Endothelial cell (in vitro differentiated cells): ENCODE data around the gene DPP10. TPM values are rescaled to one million over a fixed set of nuclear protein-coding genes. Genes with fewer than 3 reads are reported as not detected.
"Not testable (repeated sequence)": the region's sequence is repeated elsewhere in the genome, so short reads cannot be mapped to it uniquely, and the experiment has no call there.

Experiments
- DNase-seq: peaks from one replicate; pipeline ENCODE4 v3.0.0; 2021; ENCODE audit warnings: low spot score
- H3K27ac Mint-ChIP-seq: one replicate; pipeline ENCODE4 v1.8.0; 2021; ENCODE audit warnings: mixed read lengths, inconsistent platforms; ENCODE audit not compliant: unreplicated experiment
- H3K27me3 Mint-ChIP-seq: one replicate; pipeline ENCODE4 v1.8.0; 2021; ENCODE audit warnings: mild to moderate bottlenecking, moderate library complexity, mixed read lengths, inconsistent platforms; ENCODE audit not compliant: unreplicated experiment
- H3K36me3 Mint-ChIP-seq: one replicate; pipeline ENCODE4 v1.8.0; 2021; ENCODE audit warnings: mild to moderate bottlenecking, low read depth, mixed read lengths, inconsistent platforms; ENCODE audit not compliant: unreplicated experiment
- H3K4me1 Mint-ChIP-seq: one replicate; pipeline ENCODE4 v1.8.0; 2021; ENCODE audit warnings: mild to moderate bottlenecking, mixed read lengths, inconsistent platforms; ENCODE audit not compliant: unreplicated experiment
- H3K4me3 Mint-ChIP-seq: one replicate; pipeline ENCODE4 v1.8.0; 2021; ENCODE audit warnings: mild to moderate bottlenecking, mixed read lengths, inconsistent platforms; ENCODE audit not compliant: unreplicated experiment
- H3K9me3 Mint-ChIP-seq: one replicate; pipeline ENCODE4 v1.8.0; 2021; ENCODE audit warnings: mixed read lengths, inconsistent platforms; ENCODE audit not compliant: unreplicated experiment
- CTCF ChIP-seq: fragments of 200-600 bp; sonication (generic); IDR thresholded peaks from one replicate; pipeline ENCODE4 v1.5.0; 2021; ENCODE audit warnings: antibody characterized with exemption; ENCODE audit not compliant: unreplicated experiment
- total RNA-seq: library from RNA; stranded (reverse); fragmentation: NEBNext Ultra II Directional; extraction: Animal tissue kit (Norgen Biotek cat#: 25700); gene quantifications from one replicate; pipeline ENCODE4 v1.2.1, GENCODE V29; 2021; ENCODE audit not compliant: unreplicated experiment

Gene DPP10
- total RNA-seq, 1 donor from 2014 or later, result 3.3 TPM

- H3K4me1 Mint-ChIP-seq, result no peaks in the 10 kb centered on the region
- no peak overlapping the region for H3K4me3 Mint-ChIP-seq
- no peak for TF ChIP-seq CTCF
- DNase-seq, result no peak
- H3K9me3 Mint-ChIP-seq, result no peaks in the 10 kb centered on the region
- H3K36me3 Mint-ChIP-seq, result no peaks in the 10 kb centered on the region
- H3K27ac Mint-ChIP-seq, result no peak overlapping the region
- H3K27me3 Mint-ChIP-seq, result no peaks in the 10 kb centered on the region
These were observed 972.0 kb downstream of the DPP10 start for GRCh38 chr2:115414466-115414865.

- H3K4me3 Mint-ChIP-seq, result no peak overlapping the region
- H3K27me3 Mint-ChIP-seq, result no peaks in the 10 kb centered on the region
- no peak overlapping the region for H3K27ac Mint-ChIP-seq
- H3K9me3 Mint-ChIP-seq, result peaks cover 4% of the 10 kb centered on the region
- H3K4me1 Mint-ChIP-seq, result no peaks in the 10 kb centered on the region
- DNase-seq, result no peak
- no peak for TF ChIP-seq CTCF
- peaks cover 3% of the 10 kb centered on the region for H3K36me3 Mint-ChIP-seq
These were observed 979.7 kb downstream of the DPP10 start for GRCh38 chr2:115422004-115422634.

- Mint-ChIP-seq H3K4me1 (no peaks in the 10 kb centered on the region), H3K27me3 (no peaks in the 10 kb centered on the region), H3K27ac (no peak overlapping the region), H3K4me3 (no peak overlapping the region), H3K9me3 (peaks cover 4% of the 10 kb centered on the region), H3K36me3 (peaks cover 3% of the 10 kb centered on the region)
- DNase-seq, result no peak
- TF ChIP-seq CTCF, result no peak
These were observed 985.0 kb downstream of the DPP10 start for GRCh38 chr2:115427436-115427835.

- not testable (repeated sequence) for H3K4me1 Mint-ChIP-seq, H3K27me3 Mint-ChIP-seq, DNase-seq, H3K9me3 Mint-ChIP-seq, H3K4me3 Mint-ChIP-seq, H3K36me3 Mint-ChIP-seq, H3K27ac Mint-ChIP-seq
These were observed 998.3 kb downstream of the DPP10 start for GRCh38 chr2:115440746-115441145.

GRCh38 chr2:115443539-115444185 lies 1001.2 kb downstream of the DPP10 start:
- H3K27me3 Mint-ChIP-seq, result peaks cover 3% of the 10 kb centered on the region
- no peak for DNase-seq
- peaks cover 3% of the 10 kb centered on the region for H3K4me1 Mint-ChIP-seq
- H3K27ac Mint-ChIP-seq, result no peak overlapping the region
- no peaks in the 10 kb centered on the region for H3K9me3 Mint-ChIP-seq
- H3K36me3 Mint-ChIP-seq, result peaks cover 14% of the 10 kb centered on the region
- TF ChIP-seq CTCF, result no peak
- H3K4me3 Mint-ChIP-seq, result no peak overlapping the region
